Measurements from ENCODE around the gene SEM1.
"Not testable (repeated sequence)": the region's sequence is repeated elsewhere in the genome, so short reads cannot be mapped to it uniquely, and the experiment has no call there.

Gene SEM1

DNA sequence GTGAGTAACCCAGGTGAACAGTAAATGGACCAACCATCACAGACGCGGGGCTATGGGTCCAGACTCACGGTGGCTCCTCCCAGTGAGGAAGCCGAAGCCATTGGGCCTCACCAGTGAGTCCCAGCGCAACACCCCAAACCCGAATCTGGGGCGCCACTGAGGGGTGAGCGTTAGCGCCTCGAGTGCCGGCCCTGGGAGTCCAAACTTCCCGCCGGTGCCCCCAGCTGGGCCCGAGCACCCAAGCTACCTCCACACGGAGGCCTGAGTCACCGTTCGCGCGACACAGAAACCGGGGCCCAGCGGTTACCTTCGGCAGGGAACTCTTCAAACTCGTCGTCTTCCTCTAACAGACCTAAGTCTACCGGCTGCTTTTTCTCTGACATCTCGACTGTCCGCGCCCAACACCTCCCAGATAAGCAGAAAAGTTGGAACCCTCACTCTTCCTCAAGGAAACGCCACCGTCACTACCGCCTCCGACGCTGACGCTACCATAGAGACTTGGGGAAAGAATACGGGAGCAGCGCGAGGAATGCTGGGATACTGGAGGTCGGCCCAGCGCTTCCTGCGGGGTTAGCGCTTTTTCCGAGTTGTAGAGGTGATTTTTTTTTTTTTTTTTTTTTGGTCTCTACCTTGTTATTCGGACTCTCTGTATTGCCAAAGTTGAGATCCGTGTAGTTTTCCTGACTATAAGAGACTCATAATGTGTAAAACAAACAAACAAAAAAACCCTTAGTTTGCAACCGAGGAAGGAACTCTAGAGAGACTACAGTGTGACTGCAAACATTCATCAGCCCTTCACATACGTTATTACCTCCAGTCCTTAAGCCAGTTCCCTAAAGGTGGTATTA is at the start of gene SEM1:
Gene SEM1 (minus strand): TSS at position 466 of the 848 bp plus-strand sequence. CDS start 83 bp downstream, at position 383.
- peak; percentile 94 for DNase-seq
- in situ Hi-C loops (cut with HindIII; ENCODE audit: low pct_ligation_motif_present, low pct_unique_long_range_greater_than_20kb, low sequenced_read_pairs) = no loop called here

DNA sequence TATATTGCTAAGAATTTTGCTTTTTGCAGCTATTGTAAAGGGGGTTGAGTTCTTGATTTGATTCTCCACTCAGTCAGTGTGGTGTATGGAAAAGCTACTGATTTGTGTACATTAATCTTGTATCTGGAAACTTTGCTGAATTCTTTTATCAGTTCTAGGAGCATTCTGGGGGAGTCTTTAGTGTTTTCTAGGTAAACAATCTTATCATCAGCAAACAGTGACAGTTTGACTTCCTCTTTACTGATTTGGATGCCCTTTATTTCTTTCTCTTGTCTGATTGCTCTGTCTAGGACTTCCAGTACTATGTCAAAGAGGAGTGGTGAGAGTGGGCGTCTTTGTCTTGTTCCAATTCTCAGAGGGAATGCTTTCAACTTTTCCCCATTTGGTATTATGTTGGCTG is 48.2 kb upstream of the SEM1 start:
- in situ Hi-C loops (cut with HindIII; ENCODE audit: low pct_ligation_motif_present, low pct_unique_long_range_greater_than_20kb, low sequenced_read_pairs); DNase-seq: not testable (repeated sequence)

DNA sequence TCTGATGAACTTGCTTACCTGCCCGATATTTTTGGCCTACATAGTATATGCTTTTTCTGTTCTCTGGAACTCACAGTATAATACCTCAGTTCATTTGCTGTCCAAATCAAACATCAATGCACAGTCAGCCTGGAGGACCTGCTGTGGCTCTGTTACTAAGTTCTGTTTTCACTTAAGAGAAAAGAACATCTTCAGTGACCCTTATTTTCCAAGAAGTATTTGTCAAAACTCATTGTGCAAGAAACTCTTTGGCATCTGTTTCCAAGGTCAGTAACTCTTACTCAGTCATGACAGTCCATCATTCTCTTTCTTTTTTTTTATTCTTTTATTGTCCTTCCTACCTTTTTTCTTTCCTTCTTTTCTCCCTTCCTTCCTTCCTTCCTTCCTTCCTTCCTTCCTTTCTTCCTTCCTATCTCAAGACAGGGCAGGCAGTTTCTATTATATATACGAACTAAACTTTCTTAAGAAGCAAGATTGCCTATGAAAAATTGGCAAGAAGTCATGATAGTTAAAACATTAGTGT is 37.8 kb upstream of the SEM1 start:
- in situ Hi-C loops (cut with HindIII; ENCODE audit: low pct_ligation_motif_present, low pct_unique_long_range_greater_than_20kb, low sequenced_read_pairs) = no loop called here
- DNase-seq = no peak

DNA sequence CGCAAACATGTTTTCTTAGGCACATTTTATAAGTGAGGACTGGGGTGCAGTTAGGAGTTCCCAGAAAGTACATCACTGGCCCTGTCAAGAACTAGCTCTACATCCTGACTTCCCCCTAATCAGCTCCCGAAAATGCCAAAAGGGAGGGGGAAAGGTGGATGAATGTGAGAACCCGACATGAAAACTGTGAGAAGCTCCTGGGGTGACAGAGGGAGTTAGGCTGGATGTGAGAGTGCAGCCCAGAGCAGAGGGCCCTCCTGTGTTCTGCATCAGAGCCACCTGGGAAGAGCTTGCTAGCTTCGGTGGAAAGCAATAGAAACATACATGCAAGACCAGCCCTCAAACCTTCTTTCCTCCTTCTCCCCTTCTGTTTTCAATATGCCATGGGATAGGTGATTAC is 30.5 kb upstream of the SEM1 start:
- DNase-seq = no peak
- in situ Hi-C loops (cut with HindIII; ENCODE audit: low pct_ligation_motif_present, low pct_unique_long_range_greater_than_20kb, low sequenced_read_pairs) = no loop called here

DNA sequence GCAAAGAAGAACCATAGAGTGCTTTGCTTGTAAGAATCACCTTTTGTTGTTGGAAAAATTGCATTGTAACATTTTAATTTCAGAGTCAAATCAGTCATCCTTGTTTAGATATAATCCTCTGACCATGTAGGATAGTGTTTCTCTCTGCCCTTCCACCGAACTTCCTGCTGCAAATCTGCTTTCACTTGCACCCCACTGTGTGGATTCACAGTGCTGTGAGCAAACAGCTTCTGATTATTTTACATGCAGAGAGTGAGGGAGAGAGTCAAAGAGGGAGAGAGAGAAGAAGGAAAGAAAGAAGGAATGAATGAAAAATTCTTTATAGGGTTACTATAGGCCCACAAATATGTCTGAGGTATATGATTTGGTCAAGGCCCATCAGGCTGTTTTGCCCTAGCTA is 30.0 kb upstream of the SEM1 start:
- in situ Hi-C loops (cut with HindIII; ENCODE audit: low pct_ligation_motif_present, low pct_unique_long_range_greater_than_20kb, low sequenced_read_pairs) = no loop called here
- DNase-seq = no peak

DNA sequence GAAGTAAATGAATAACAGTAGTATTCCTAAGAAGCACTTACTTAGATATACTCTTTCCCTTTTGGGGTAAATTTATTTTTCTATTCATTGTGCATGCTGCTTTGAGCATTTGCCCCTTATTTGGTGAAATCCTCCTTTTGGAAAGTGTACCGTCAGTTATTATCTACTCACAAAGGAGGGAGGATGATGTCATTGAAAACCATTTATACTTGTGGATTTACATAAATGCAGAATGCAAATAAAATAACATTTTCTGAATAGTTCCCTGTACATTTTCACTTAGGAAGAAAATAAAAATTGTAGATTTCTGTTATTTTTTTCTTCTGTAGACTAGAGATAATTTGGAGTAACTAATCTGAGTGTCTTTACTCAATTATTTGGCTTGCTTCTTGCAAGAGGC is 29.5 kb upstream of the SEM1 start:
- DNase-seq = no peak
- in situ Hi-C loops (cut with HindIII; ENCODE audit: low pct_ligation_motif_present, low pct_unique_long_range_greater_than_20kb, low sequenced_read_pairs) = no loop called here

DNA sequence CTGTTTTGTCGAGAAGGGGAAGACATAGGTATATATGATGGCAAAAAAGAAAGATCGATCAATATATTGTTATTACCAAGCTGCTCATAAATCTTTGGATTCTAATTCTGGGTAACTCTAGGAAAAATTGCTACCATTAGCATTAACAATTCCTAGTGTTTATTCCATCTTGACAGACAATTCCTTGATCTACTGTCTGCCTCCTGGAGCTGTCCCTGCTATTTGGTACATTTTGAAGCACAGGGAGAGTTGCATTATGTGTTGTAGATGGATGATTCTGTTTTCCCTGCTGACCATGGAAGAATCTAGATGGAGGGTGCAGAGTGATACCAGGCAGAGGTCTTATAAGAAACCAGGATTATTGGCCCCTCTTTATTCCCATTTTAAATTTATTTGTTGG is 29.1 kb upstream of the SEM1 start:
- DNase-seq = no peak
- in situ Hi-C loops (cut with HindIII; ENCODE audit: low pct_ligation_motif_present, low pct_unique_long_range_greater_than_20kb, low sequenced_read_pairs) = no loop called here

DNA sequence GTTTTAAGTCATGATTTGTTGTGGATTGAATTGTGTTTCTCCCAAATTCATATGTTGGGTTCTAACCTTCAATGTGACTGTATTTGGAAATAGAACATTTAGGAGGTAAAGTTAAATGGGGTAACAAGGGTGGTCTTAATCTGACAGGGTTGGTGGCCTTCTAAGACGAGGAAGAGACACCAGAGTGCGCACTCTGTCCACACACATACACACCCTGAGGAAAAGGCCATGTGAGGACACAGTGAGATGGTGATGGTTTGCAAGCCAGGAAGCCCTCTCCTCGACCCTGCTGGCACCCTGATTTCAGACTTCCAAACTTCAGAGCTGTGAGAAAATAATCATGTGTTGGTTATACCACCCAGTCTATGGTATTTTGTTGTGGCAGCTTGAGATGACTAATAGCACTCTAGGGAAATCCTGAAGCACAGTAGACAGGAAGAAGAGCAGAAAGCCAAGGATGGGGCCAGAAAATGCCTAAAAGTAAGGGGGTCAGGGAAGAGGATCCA is 28.0 kb upstream of the SEM1 start:
- in situ Hi-C loops (cut with HindIII; ENCODE audit: low pct_ligation_motif_present, low pct_unique_long_range_greater_than_20kb, low sequenced_read_pairs) = no loop called here

DNA sequence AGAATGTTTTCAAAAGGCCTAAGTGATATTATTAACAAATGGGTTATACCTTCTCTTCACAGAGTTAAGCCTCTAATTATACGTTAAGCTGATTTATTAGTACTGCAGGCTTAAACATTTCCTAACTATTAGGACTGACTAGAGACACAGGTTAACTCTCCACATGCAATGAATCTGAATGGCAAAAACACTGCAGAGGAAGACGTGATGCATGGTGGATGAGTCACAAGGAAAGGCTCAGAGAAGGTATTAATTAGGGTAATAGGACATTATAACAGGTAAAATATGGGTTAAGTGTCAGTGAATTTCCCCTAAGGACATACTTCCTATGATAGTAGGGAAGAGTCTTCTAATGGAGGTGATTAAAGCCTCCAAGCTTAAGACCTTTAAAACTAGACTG is 24.7 kb upstream of the SEM1 start:
- in situ Hi-C loops (cut with HindIII; ENCODE audit: low pct_ligation_motif_present, low pct_unique_long_range_greater_than_20kb, low sequenced_read_pairs) = no loop called here
- no peak for DNase-seq

More for the DNA sequence above, 28.0 kb upstream of the SEM1 start:
- DNase-seq = no peak

DNA sequence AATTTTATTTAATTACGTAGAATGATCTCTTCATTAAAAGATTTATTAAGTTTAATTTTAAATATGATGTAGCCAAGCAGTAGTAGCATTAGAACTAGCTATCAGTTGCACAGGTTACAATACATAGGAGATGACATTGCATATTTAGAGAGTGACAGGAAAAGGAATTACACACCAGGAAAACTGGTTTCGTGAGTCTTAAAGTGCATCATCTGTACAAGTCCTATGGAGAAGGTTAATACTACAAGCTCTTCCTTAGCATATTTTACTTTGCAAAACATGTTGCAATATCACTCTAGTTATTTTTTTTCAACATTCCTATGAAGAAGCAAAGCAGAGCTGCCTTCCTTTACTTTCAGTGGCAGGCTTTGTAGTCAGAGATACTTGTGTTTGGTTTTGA is 20.2 kb upstream of the SEM1 start:
- DNase-seq = no peak

DNA sequence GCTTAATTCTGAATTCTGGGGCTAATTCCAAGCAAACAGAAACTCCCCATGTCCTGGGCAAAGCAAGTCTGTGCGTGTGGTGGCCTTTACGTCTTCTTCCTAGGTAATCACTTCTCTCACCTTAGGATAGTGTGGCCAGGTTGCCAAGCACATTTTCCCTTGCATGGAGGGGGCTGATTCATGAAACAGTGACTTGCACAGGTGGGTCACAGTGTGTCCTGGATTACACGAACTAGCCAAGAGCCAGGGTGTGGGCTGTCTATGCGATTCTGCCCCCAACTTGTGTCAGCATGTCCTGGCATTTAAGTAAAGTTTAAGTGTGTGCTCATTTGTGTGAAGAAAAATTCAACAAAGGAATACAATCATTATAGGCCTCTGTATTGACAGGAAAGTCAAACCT is 18.5 kb upstream of the SEM1 start:
- in situ Hi-C loops (cut with HindIII; ENCODE audit: low pct_ligation_motif_present, low pct_unique_long_range_greater_than_20kb, low sequenced_read_pairs) = no loop called here
- DNase-seq = no peak

More for the DNA sequence above, 20.2 kb upstream of the SEM1 start:
- in situ Hi-C loops (cut with HindIII; ENCODE audit: low pct_ligation_motif_present, low pct_unique_long_range_greater_than_20kb, low sequenced_read_pairs) = no loop called here

DNA sequence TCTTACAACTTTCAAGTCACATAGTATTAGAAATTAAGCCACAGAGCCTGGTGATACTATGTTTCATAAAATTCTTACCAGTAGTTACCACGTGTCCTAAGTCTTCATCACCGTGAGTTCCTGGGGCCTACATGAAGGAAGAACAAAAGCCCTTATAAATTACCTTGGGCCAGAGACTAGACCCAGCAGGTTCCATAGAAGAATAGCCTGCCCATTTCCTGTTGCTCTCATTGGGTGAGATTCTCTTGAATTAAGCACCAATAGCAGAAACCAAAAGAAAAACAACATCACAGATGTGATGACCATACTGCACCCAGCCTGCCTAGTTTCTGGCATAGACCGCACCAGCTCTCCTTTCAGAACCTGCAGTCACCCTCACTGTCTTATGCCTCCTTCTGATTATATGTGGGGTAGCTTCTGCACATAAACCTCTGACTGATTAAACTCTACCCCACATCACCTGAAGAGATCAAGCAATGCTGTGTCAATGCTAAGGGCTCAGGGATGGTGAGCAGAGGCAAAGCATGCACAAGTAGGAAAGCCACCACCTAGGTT is 18.0 kb upstream of the SEM1 start:
- DNase-seq = no peak
- in situ Hi-C loops (cut with HindIII; ENCODE audit: low pct_ligation_motif_present, low pct_unique_long_range_greater_than_20kb, low sequenced_read_pairs) = no loop called here

DNA sequence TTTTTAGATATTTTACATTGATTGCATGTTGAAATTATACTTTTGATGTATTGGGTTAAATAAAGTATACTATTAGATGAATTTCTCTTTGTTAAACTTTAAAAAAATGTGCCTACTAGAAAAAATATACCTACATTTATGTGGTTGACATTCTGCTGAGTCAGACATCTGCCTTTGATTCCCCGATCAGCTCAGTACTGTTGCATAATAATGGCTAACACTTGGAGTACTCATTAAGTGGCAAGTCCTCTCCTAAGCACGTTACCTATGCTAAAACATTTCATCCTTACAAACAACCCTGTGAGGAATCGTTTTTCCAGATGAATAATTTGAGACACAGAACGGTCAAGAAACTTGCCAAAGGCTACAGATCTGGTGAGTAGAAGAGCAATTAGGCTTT is 14.0 kb upstream of the SEM1 start:
- in situ Hi-C loops (cut with HindIII; ENCODE audit: low pct_ligation_motif_present, low pct_unique_long_range_greater_than_20kb, low sequenced_read_pairs) = no loop called here

DNA sequence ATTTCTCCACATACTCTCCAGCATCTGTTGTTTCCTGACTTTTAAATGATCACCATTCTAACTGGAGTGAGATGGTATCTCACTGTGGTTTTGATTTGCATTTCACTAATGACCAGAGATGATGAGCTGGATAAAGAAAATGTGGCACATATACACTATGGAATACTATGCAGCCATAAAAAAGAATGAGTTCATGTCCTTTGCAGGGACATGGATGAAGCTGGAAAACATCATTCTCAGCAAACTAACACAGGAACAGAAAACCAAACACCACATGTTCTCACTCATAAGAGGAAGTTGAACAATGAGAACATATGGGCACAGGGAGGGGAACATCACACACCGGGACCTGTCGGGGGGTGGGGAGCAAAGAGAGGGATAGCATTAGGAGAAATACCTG is 13.3 kb upstream of the SEM1 start:
- in situ Hi-C loops (cut with HindIII; ENCODE audit: low pct_ligation_motif_present, low pct_unique_long_range_greater_than_20kb, low sequenced_read_pairs); DNase-seq: not testable (repeated sequence)

More for the DNA sequence above, 14.0 kb upstream of the SEM1 start:
- DNase-seq = no peak

DNA sequence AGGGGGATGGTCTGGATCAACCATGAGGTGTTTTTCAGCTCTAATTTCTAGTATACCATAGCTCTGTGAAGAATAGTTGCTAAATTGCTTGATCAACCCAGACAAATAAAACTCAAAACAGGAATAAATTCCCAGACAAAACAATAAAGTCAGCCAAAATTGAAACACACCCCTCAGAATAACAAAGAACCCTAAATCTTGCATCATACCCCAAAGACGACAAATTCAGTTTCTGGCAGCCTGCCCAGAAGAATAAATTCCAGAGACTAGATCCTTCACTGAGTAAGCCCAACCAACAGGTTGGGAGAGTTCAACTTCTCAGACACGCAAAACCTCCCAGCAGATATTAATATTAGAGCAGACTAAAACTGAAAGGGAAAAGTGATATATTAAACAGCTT is 11.2 kb upstream of the SEM1 start:
- DNase-seq = no peak

DNA sequence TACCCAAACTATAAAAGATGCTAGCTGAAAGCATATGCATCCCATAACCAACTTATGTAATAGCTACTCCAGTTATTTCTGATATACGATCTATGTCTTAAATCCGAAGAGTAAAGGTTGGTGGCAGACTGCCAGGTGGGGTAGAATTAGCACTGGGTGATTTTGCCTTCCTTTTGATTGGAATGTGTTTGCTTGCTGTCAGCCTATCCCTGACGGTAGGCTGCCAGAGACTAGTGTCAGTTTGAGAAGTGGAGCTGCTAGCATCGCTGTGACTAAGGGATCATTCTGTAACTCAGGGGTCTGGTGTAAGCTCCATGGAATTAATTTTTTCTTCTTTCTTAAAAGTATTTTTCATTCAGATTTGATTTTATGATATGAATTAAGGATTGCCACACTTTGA is 9.5 kb upstream of the SEM1 start:
- in situ Hi-C loops (cut with HindIII; ENCODE audit: low pct_ligation_motif_present, low pct_unique_long_range_greater_than_20kb, low sequenced_read_pairs) = no loop called here
- DNase-seq = no peak

More for the DNA sequence above, 11.2 kb upstream of the SEM1 start:
- in situ Hi-C loops (cut with HindIII; ENCODE audit: low pct_ligation_motif_present, low pct_unique_long_range_greater_than_20kb, low sequenced_read_pairs) = no loop called here

DNA sequence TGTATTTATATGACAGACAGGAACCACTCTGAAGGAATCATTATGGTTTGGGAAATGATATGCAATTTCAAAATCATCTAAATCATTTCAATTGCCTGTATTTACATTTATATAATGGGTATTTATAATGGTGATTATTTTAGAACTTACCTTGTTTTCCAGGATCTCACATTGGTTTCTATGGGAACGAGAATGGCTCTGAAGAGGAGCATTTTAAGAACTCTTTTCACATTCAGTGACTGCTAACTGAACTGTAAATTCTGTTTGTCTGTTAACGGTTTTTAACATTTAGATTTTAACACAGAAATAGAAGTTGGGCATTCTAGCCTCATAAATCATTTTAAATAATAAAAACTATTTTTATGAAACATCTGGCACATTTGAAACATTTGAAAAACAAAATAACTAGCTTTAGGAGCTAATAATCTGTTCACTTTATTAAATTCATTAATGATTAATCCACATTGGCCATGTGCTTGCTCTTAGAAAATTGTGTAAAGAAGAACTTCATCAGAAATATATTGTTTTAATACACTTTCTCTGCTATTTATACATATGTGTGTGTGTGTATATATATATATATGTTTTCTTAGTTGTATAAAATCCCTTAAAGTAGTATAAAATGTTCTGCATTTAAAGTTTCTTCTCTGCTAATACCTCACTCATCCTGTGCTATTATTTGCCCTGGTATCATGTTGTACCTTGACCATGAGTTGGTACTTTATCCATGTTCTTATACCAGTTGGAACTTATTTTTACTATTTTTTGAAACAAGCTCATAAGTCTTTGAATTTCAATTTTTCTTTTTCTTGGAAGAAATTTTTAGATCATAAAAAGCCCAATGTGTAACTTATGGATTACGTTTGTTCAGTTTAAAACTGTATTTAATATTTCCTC is 8.7 kb upstream of the SEM1 start:
- in situ Hi-C loops (cut with HindIII; ENCODE audit: low pct_ligation_motif_present, low pct_unique_long_range_greater_than_20kb, low sequenced_read_pairs) = no loop called here
- no peak for DNase-seq

DNA sequence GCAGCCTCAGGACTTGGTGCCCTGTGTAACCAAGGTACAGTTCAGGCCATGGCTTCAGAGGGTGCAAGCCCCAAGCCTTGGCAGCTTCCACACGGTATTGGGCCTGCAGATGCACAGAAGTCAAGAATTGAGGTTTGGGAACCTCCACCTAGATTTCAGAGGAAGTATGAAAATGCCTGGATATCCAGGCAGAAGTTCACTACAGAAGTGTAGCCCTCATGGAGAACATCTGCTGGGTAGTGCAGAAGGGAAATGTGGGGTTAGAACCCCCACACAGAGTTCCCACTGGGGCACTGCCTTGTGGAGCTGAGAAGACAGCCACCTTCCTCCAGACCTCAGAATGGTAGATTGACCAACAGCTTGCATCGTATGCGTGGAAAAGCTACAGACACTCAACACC is 3.4 kb upstream of the SEM1 start:
- in situ Hi-C loops (cut with HindIII; ENCODE audit: low pct_ligation_motif_present, low pct_unique_long_range_greater_than_20kb, low sequenced_read_pairs) = no loop called here
- peak; percentile 16 for DNase-seq

DNA sequence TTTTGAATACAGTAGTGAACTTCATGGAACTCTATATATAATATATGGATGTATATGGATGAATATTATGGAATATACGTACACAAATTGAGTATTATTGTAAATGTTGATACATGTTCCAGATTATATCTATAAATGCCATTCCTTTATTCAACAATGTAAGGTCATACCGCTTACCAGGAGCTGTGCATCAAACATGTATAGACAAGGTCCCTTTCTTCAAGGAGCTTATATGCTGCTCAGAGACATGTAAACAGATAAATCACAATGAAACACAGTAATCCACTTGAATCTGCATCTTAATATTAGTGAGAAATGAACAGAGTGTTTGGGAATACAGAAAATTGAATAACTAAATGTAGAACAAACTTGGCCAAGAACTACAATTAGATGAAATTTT is 898 bp upstream of the SEM1 start:
- no peak for DNase-seq
- in situ Hi-C loops (cut with HindIII; ENCODE audit: low pct_ligation_motif_present, low pct_unique_long_range_greater_than_20kb, low sequenced_read_pairs) = no loop called here
